Neuronal stem cell (in vitro differentiated cells): ENCODE results near the gene DTNB.
A peak's percentile ranks its signal among the peaks of the same experiment; 100 is the strongest.

Source experiments
- DNase-seq: peaks from one replicate; pipeline ENCODE4 v3.0.0-alpha.2; 2013; ENCODE audit warnings: low spot score
- H2AFZ ChIP-seq: one replicate; pipeline ENCODE4 v1.6.1; 2013; ENCODE audit warnings: mild to moderate bottlenecking, low read length, inconsistent platforms
- H2AK5ac ChIP-seq: 2 replicates; pipeline ENCODE4 v1.6.1; 2013; ENCODE audit warnings: low read depth, mild to moderate bottlenecking, inconsistent platforms, low read length, moderate library complexity, mixed read lengths
- H2BK120ac ChIP-seq: 2 replicates; pipeline ENCODE4 v1.6.1; 2013; ENCODE audit warnings: low read depth, mild to moderate bottlenecking, inconsistent platforms, low read length, moderate library complexity, mixed read lengths
- H2BK12ac ChIP-seq: one replicate; pipeline ENCODE4 v1.6.1; 2013; ENCODE audit warnings: low read length, inconsistent platforms
- H2BK15ac ChIP-seq: 2 replicates; pipeline ENCODE4 v1.6.1; 2013; ENCODE audit warnings: mild to moderate bottlenecking, low read length, inconsistent platforms, mixed read lengths
- H2BK5ac ChIP-seq: one replicate; pipeline ENCODE4 v1.6.1; 2013; ENCODE audit warnings: inconsistent platforms, mild to moderate bottlenecking, low read length, moderate library complexity
- H3K14ac ChIP-seq: one replicate; pipeline ENCODE4 v1.6.1; 2013; ENCODE audit warnings: low read length, inconsistent platforms
- H3K18ac ChIP-seq: 2 replicates; pipeline ENCODE4 v1.6.1; 2013; ENCODE audit warnings: low read length, inconsistent platforms
- H3K23ac ChIP-seq: 2 replicates; pipeline ENCODE4 v1.6.1; 2013; ENCODE audit warnings: low read depth, mild to moderate bottlenecking, mixed read lengths, low read length, inconsistent platforms; ENCODE audit not compliant: poor library complexity
- H3K27ac ChIP-seq: replicated peaks from 3 replicates; pipeline ENCODE4 v1.5.1; 2013; ENCODE audit warnings: low read length, inconsistent platforms
- H3K27me3 ChIP-seq, 3 experiments: 2 replicates each; pipeline ENCODE4 v1.6.1; 2013; ENCODE audit warnings: low read length in 3 of 3, mild to moderate bottlenecking in 2 of 3, inconsistent platforms in 1 of 3, low read depth in 1 of 3, mixed read lengths in 1 of 3, moderate library complexity in 1 of 3; ENCODE audit not compliant: control insufficient read depth in 3 of 3, insufficient read depth in 3 of 3
- H3K36me3 ChIP-seq, 2 donors: replicated peaks in 1 of 2; 2 replicates each; pipeline ENCODE4 v1.6.1; 2013; ENCODE audit warnings: low read length in 2 of 2; ENCODE audit not compliant: control insufficient read depth in 2 of 2, insufficient read depth in 2 of 2
- H3K4ac ChIP-seq: 2 replicates; pipeline ENCODE4 v1.6.1; 2013; ENCODE audit warnings: inconsistent platforms, mild to moderate bottlenecking, low read length, moderate library complexity
- H3K4me1 ChIP-seq, 2 donors: 1 replicate in 1 of 2; 2 replicates in 1 of 2; pipeline ENCODE4 v1.6.1; 2013; ENCODE audit warnings: low read length in 2 of 2, low read depth in 1 of 2; ENCODE audit not compliant: control insufficient read depth in 2 of 2, insufficient read depth in 1 of 2
- H3K4me2 ChIP-seq: one replicate; pipeline ENCODE4 v1.6.1; 2013; ENCODE audit warnings: mild to moderate bottlenecking, low read length, inconsistent platforms; ENCODE audit not compliant: insufficient read depth, poor library complexity, severe bottlenecking
- H3K4me3 ChIP-seq, 2 donors: 2 replicates each; pipeline ENCODE4 v1.5.1; 2013; ENCODE audit warnings: low read length in 2 of 2, mild to moderate bottlenecking in 2 of 2, inconsistent platforms in 1 of 2, moderate library complexity in 1 of 2
- H3K79me1 ChIP-seq: one replicate; pipeline ENCODE4 v1.6.1; 2013; ENCODE audit warnings: low read depth, mild to moderate bottlenecking, inconsistent platforms, low read length, moderate library complexity
- H3K9ac ChIP-seq: one replicate; pipeline ENCODE4 v1.6.1; 2013; ENCODE audit warnings: mild to moderate bottlenecking, low read depth, low read length, inconsistent platforms; ENCODE audit not compliant: poor library complexity
- H3K9me3 ChIP-seq, 2 donors: replicated peaks in 1 of 2; 2 replicates each; pipeline versions ENCODE3 to v1.6.1; 2013; ENCODE audit warnings: low read length in 2 of 2, mild to moderate bottlenecking in 2 of 2, inconsistent platforms in 1 of 2, low read depth in 1 of 2, mixed read lengths in 1 of 2, moderate library complexity in 1 of 2; ENCODE audit not compliant: control insufficient read depth in 2 of 2, insufficient read depth in 1 of 2
- H4K8ac ChIP-seq: one replicate; pipeline ENCODE4 v1.6.1; 2013; ENCODE audit warnings: low read depth, mild to moderate bottlenecking, inconsistent platforms, low read length, moderate library complexity
- H4K91ac ChIP-seq: one replicate; pipeline ENCODE4 v1.6.1; 2013; ENCODE audit warnings: low read length, low read depth, mild to moderate bottlenecking, inconsistent platforms; ENCODE audit not compliant: poor library complexity
- WGBS, 2 donors: extraction: QIAGEN DNeasy Blood & Tissue Kit; methylation state at CpG; one replicate each; pipeline ENCODE4 v1.1.7; 2013; ENCODE audit warnings: missing lambda C conversion rate in 2 of 2, mixed read lengths in 1 of 2; ENCODE audit not compliant: insufficient read length in 2 of 2, insufficient replicate concordance in 1 of 2; ENCODE audit errors: extremely low coverage in 2 of 2; 5-methylcytosine and 5-hydroxymethylcytosine counted together

DTNB gene

DNA sequence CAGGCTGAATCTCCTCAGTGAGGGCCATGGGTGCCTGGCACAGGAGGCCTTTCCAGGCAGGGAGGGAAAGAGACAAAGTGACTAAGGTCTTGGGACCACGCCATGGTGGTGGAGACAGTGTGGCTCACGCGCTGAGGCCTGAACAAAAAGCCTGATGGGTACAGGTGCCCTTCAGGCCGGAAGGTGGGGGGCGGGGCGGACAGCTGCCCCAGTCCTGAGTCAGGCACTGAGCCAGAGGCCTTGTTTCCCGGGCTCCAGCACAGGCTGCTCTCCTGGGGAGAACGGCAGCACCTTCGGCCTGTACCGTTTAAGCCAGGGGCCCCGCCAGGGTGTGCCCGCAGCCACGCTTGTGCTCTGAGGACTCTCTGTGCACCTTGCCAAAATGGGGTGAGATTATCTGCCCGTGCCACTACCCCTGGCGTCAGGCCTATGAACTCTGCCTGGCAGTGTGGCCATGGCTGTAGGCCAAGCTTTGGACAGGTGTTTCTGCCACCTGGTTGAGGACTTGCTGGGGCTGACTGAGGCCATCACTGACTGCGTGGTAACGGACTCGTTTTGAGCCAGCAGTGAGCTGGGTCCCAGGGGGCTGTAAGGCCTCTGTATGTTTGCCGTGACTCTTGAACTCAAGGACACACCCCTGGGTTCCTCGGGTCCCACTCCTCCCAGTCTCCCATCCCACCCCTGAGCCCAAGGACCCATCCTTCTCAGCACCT, 300.0 kb downstream of the DTNB start:
- H3K18ac ChIP-seq, result peak overlapping the region; percentile 92
- no peak overlapping the region for H4K8ac ChIP-seq
- peaks cover 25 to 37% of the 10 kb centered on the region in 2 donors for H3K4me1 ChIP-seq
- no peak overlapping the region for H3K27ac ChIP-seq
- H3K4me2 ChIP-seq, result no peak overlapping the region
- H3K4ac ChIP-seq, result peak overlapping the region; percentile 60
- no peak for DNase-seq
- peak overlapping the region; percentile 1 for H2BK120ac ChIP-seq
- H4K91ac ChIP-seq, result no peak overlapping the region
- no peak overlapping the region for H3K23ac ChIP-seq
- H3K9ac ChIP-seq, result no peak overlapping the region
- no peaks in the 10 kb centered on the region for H3K79me1 ChIP-seq
- H3K27me3 ChIP-seq, result no peaks in the 10 kb centered on the region
- peak overlapping the region; percentile 92 for H2BK15ac ChIP-seq
- H3K36me3 ChIP-seq, result no peaks in the 10 kb centered on the region
- H3K9me3 ChIP-seq, result peaks cover 0 to under 1% of the 10 kb centered on the region in 2 donors
- peak overlapping the region; percentile 71 for H2AK5ac ChIP-seq
- no peak overlapping the region for H3K4me3 ChIP-seq
- no CpG with 5 or more reads among the region's 20 CpGs for WGBS, 2 donors
- H2AFZ ChIP-seq, result no peak overlapping the region
- no peak overlapping the region for H2BK12ac ChIP-seq
- H3K14ac ChIP-seq, result peak overlapping the region; percentile 65
- H2BK5ac ChIP-seq, result peak overlapping the region; percentile 80

DNA sequence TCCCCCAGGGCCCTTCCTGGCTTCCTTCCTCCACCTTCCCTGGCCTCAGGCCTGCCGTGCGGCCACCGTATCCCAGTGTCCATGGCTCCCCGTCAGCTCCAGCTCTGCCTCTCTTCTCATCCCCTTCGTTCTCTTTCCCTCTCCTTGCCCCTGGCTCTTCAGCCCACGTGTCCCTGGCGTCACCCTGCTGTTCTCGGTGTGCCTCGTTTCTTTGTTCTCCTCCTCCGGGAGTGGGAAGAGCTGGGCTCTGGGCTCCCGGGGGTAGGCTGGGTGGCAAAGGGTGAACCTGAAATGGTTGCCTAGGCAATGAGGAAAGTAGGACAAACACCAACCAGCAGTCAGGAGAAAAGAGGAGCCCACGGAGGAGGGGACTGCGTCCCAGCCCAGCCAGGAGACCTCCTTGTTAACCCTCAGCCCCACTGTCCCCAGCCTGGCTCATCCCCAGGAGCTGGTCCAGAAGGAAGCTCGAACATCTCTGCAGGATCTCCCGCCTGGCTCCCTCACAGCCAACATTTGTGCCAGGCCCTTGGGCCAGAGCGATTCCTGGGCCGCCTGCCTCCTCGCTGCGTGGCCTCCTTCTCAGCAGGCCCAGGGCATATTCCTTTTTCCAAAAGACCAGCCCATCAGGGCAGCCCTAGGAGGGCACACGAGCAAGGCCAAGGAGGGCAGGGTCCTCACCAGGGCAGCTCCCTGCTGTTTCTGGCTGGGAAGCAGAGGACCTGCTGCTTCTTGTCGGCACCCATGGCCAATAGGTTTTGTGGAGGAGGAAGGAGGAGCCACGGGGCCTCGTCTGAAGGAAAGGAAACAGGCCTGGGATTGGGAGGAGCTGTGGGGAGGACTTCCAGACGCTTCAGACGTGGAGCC, 300.7 kb downstream of the DTNB start:
- Histone ChIP-seq H2BK12ac (peak overlapping the region; percentile 82), H4K91ac (peak overlapping the region; percentile 94), H4K8ac (no peak overlapping the region), H3K4me2 (no peak overlapping the region), H3K18ac (peak overlapping the region; percentile 92), H2BK5ac (peak overlapping the region; percentile 80), H3K14ac (peak overlapping the region; percentile 65), H2AFZ (peak overlapping the region; percentile 21), H2BK120ac (no peak overlapping the region), H3K9me3 (no peaks in the 10 kb centered on the region), H3K23ac (peak overlapping the region; percentile 16), H3K27ac (peak overlapping the region; percentile 89), H3K9ac (peak overlapping the region; percentile 56), H3K4me1 (peaks cover 25 to 37% of the 10 kb centered on the region in 2 donors), H2BK15ac (peak overlapping the region; percentile 92), H3K27me3 (peaks cover 0 to 4% (median 0%) of the 10 kb centered on the region in 3 experiments), H3K79me1 (no peaks in the 10 kb centered on the region), H2AK5ac (peak overlapping the region; percentile 71), H3K36me3 (no peaks in the 10 kb centered on the region), H3K4ac (peak overlapping the region; percentile 60), H3K4me3 (peak overlapping the region in 1 of 2 donors; percentile 1)
- no CpG with 5 or more reads among the region's 25 CpGs for WGBS, 2 donors
- no peak for DNase-seq

DNA sequence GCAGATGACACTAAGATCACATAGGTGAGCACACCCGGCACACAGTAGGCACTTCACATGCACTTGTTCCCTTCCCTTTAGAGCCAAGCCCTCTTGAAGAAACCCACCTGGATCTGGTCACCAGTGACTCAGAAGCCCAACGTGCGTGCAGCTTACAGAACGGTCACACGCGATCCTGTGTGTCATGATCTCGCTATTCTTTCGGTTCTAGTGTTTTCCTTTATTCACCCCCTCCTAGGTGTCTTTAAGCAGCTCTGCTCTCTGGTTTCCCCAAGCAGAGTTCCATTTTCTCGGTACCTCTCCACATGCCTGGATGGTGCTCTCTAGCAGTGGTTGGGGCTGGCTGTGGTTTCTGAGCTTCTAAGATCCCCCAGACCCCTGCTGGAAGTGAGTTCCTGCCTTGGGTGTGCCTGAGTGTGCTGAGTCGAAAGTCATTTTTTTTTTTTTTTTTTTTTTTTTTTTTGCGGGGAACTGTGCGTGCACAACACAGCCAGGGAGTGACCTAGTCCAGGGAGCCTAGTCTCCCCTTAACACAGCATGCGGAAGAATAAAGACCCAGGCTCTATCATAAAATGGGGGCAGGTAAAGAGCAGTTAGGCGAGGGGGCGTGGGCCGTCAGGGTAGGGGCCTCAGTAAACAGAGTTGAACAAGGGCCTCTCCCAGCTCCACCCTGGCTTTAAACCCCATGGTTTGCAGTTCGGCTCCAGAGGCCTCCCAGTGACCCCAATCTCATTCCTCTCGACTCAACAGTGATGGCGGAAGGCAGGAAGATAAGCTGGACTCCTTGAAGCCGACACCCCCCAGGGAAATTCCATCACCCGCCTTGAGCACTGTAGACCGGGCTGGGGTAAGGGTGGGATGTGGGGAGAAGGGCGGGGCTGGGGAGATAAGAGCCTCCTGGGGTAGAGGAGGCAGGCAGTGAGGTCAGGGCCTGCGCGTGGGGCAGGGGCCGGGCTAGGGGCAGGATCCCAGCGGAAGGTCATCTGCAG, 301.8 kb downstream of the DTNB start:
- Histone ChIP-seq H3K14ac (no peak overlapping the region), H3K9ac (no peak overlapping the region), H3K4ac (no peak overlapping the region), H2BK120ac (no peak overlapping the region), H2BK5ac (peak overlapping the region; percentile 80), H3K4me3 (no peak overlapping the region), H3K4me1 (peaks cover 16 to 29% of the 10 kb centered on the region in 2 donors), H2AFZ (no peak overlapping the region), H4K91ac (peak overlapping the region; percentile 94), H3K18ac (peak overlapping the region; percentile 92), H2BK15ac (peak overlapping the region; percentile 50), H3K79me1 (no peaks in the 10 kb centered on the region), H3K9me3 (no peaks in the 10 kb centered on the region), H2AK5ac (peak overlapping the region; percentile 17), H4K8ac (no peak overlapping the region), H3K36me3 (no peaks in the 10 kb centered on the region), H2BK12ac (no peak overlapping the region), H3K27me3 (peaks cover 0 to 8% (median 0%) of the 10 kb centered on the region in 3 experiments), H3K4me2 (no peak overlapping the region), H3K27ac (peak overlapping the region; percentile 89), H3K23ac (no peak overlapping the region)
- no CpG with 5 or more reads among the region's 27 CpGs for WGBS, 2 donors
- DNase-seq, result no peak
